ENCODE data around the gene KLK13. TPM values are rescaled to one million over a fixed set of nuclear protein-coding genes. Genes with fewer than 3 reads are reported as not detected.

KLK13 gene
- total RNA-seq, 2 donors from 2014 or later, result not detected

DNA sequence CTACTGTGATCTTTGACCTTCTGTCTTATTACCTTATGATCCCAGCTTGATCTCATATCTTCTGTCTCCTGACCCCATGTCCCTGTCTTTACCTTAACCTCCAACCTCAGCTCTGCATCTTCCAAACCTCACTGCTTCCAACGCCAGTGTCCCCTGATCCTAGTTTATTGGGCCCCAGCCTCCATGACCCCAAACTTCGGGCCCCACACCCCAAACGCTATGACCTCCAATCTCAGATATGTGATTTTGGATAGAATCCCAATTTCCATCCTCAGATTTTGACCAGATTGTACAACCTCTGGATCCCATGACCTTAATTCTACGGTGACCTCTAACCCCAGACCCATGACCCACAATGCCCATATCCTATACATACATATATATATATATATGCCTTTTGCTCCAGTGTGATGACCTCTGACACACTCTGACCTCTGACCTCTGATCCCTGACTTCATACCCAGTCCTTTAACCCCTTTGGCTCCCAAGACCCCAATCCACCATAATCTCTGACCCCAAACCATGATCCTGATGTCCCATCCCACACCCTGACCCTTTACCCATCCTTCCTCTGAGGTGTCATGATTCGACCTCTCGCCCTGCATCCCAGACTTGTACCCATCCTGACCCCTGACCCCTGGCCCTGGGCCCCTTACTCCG, 33.5 kb downstream of the KLK13 start:
- H3K36me3 Mint-ChIP-seq (ENCODE audit: low read depth), result peaks cover 17% of the 10 kb centered on the region
- peaks cover 64% of the 10 kb centered on the region for H3K27me3 Mint-ChIP-seq
- peaks cover 2% of the 10 kb centered on the region for H3K4me1 Mint-ChIP-seq
- no peak overlapping the region for H3K27ac Mint-ChIP-seq
- no peak overlapping the region for H3K4me3 Mint-ChIP-seq
- DNase-seq (no peak), ATAC-seq (no peak)
- no peaks in the 10 kb centered on the region for H3K9me3 ChIP-seq (ENCODE audit: control insufficient read depth, low read length, poor library complexity, severe bottlenecking)

DNA sequence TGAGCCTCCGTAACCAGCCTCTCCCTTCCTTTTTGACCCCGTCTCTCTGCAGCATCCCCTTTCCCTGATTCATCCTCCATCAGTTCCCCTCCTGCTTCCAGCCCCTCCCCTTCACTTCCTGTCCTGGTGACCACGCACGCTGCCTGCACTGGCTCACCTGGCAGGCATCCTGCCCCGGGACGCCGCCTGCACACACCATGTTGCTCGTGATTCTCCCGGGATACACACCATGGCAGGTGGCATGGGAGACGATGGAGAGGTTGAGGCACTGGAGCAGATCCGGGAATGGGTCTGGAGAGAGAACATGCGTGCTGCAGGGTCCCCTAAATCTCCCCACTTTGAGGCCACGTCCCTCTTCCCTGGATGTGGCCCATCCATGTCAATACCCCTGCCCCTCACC, 34.3 kb downstream of the KLK13 start:
- DNase-seq (no peak), ATAC-seq (no peak)
- H3K27me3 Mint-ChIP-seq, result peaks cover 66% of the 10 kb centered on the region
- peaks cover 17% of the 10 kb centered on the region for H3K36me3 Mint-ChIP-seq (ENCODE audit: low read depth)
- H3K4me1 Mint-ChIP-seq, result peaks cover 2% of the 10 kb centered on the region
- H3K27ac Mint-ChIP-seq, result no peak overlapping the region
- H3K4me3 Mint-ChIP-seq, result no peak overlapping the region
- H3K9me3 ChIP-seq (ENCODE audit: control insufficient read depth, low read length, poor library complexity, severe bottlenecking), result no peaks in the 10 kb centered on the region

DNA sequence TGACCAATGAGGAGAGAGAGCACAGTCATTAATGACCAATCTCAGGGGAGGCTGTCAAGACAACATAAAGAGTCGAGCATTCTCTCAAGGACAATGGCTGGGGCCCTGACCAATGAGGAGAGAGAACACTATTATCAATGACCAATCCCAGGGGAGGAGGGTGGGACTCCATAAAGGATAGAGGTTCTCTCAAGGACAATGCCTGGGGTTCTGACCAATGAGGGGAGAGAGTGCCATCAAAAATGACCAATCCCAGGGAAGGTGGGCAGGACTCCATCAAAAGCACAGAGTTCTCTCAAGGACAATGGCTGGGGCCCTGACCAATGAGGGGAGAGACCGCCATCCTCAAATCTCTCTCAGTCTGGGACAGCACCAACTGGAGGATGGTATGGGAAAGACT, 35.2 kb downstream of the KLK13 start:
- Mint-ChIP-seq H3K4me1 (peaks cover 2% of the 10 kb centered on the region), H3K27ac (no peak overlapping the region), H3K27me3 (peaks cover 66% of the 10 kb centered on the region), H3K36me3 (ENCODE audit: low read depth) (peaks cover 16% of the 10 kb centered on the region), H3K4me3 (no peak overlapping the region)
- no peaks in the 10 kb centered on the region for H3K9me3 ChIP-seq (ENCODE audit: control insufficient read depth, low read length, poor library complexity, severe bottlenecking)
- no peak for ATAC-seq
- DNase-seq, result no peak

DNA sequence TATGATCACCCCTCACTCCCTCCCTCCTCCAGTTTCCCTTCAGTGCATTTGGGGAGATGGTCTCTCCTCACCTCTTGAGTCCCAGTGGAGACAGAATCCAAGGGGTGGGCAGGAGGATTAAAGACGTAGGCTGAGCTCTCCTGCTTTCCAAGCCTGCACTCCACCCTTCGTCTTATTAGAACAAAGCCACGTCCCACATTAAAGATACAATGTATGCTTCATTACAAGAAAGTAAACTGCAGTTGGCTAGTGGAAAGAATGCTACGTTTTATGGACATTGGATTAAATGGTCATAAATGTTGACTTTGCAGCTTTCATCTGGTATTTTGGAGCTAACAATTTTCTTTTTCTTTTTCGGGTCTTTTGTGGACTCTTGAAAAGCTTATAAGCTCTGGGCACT, 37.0 kb downstream of the KLK13 start:
- ATAC-seq (no peak), DNase-seq (no peak)
- Mint-ChIP-seq H3K36me3 (ENCODE audit: low read depth) (peaks cover 11% of the 10 kb centered on the region), H3K4me1 (peaks cover 2% of the 10 kb centered on the region), H3K4me3 (no peak overlapping the region), H3K27ac (no peak overlapping the region), H3K27me3 (peaks cover 65% of the 10 kb centered on the region)
- H3K9me3 ChIP-seq (ENCODE audit: control insufficient read depth, low read length, poor library complexity, severe bottlenecking), result no peaks in the 10 kb centered on the region

DNA sequence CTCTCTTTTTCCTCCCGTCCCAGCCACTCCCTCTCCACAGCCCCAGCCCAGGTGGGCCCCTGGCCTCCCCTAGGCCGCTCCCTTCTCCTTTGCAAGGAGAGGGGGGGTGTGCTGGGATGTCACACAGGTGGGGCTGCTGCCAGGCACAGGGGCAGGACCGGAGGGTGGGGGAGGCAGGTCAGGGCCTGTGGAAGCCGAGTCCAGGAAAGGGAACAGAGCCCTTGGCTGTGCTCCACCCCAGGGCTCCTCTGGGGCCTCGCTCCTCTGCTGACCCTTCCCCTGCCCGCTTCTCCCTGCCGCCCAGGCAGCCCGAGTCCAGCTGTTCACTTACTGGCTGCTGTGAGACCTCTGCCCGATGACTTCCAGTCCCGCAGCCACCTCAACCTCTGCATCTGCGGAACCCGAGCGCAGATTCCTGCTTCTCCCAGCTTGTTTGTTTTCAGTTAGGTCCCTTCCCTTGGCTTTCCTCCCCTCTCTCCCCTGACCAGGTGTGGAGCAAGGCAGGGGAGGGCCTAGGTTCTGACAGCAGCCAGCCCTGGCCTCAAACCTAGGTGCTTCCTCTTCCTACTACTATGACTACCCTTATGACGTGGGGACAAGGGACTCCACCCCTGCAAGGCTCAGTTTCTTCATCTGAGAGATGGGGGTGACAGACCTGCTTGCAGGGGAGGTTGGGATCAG, 37.6 kb downstream of the KLK13 start:
- DNase-seq, result no peak
- H3K27me3 Mint-ChIP-seq, result peaks cover 69% of the 10 kb centered on the region

DNA sequence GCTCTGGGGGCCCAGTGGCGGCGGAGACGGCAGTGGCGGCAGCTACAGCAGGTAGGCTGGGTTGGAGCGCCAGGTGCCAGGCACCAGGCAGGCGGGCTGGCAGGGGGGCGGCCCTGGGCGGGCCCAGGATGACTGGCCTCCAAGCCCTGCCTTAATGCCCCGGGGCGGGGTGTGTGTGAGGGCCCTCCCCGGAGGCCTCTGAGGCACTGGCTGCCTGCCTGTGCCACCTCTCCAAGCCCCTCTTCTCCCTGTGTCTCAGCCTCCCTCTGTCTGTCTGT, 38.4 kb downstream of the KLK13 start, which contains the start of gene KLK11:
TSS of gene KLK11 (minus strand) at position 63 of the 278 bp plus-strand sequence. CDS start 985 bp downstream, outside the sequence.
- Mint-ChIP-seq H3K4me3 (no peak within 1 kb of the TSS), H3K36me3 (ENCODE audit: low read depth) (peaks cover 8% of the 10 kb centered on the region), H3K27me3 (peaks cover 66% of the 10 kb centered on the region), H3K4me1 (peaks cover 4% of the 10 kb centered on the region), H3K27ac (no peak within 1 kb of the TSS)
- ATAC-seq (no peak), DNase-seq (no peak)
- H3K9me3 ChIP-seq (ENCODE audit: control insufficient read depth, low read length, poor library complexity, severe bottlenecking), result no peaks in the 10 kb centered on the region

More for the DNA sequence above, 37.6 kb downstream of the KLK13 start:
- no peaks in the 10 kb centered on the region for H3K9me3 ChIP-seq (ENCODE audit: control insufficient read depth, low read length, poor library complexity, severe bottlenecking)
- no peak overlapping the region for H3K4me3 Mint-ChIP-seq
- ATAC-seq, result no peak
- peaks cover 11% of the 10 kb centered on the region for H3K36me3 Mint-ChIP-seq (ENCODE audit: low read depth)
- peaks cover 4% of the 10 kb centered on the region for H3K4me1 Mint-ChIP-seq
- no peak overlapping the region for H3K27ac Mint-ChIP-seq

DNA sequence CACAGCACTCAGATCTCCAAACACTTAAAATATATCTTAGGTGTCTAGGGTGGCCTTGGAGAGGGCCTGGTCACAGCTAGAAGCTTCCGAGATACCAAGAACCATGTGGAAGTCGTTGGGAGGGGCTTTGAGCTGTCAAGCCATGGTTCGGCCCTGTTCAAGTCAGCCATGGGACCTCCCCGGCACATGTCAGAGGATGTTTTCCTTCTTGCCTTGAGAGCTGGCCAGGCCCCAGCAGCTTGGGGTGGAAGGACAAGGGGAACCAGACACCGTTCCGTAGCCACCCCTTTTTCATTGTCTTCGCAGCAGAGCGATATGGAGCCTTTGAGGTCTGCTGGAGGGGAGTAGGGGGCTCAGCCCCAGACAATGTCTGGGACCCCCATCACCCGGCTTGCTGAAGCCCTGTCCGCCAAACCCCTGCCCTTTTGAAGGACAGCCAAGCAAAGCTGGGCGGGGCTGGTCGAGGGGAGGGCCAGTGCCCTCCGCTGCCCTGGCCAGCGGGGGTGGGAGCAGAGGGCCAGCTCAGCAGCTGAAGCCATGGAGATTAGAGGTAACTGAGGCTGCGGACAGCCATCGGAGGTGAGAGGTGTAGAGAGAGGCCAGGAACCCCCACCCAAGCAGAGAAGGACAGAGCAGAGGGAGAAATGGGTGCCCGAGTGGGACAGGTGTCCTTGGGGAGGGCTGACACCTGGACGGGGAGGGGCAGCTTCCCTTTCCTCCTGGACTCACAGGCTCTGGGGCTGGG, 38.9 kb downstream of the KLK13 start:
- DNase-seq, result no peak
- no peaks in the 10 kb centered on the region for H3K9me3 ChIP-seq (ENCODE audit: control insufficient read depth, low read length, poor library complexity, severe bottlenecking)
- peaks cover 4% of the 10 kb centered on the region for H3K4me1 Mint-ChIP-seq
- no peak for ATAC-seq
- peaks cover 62% of the 10 kb centered on the region for H3K27me3 Mint-ChIP-seq
- peaks cover 5% of the 10 kb centered on the region for H3K36me3 Mint-ChIP-seq (ENCODE audit: low read depth)
- no peak overlapping the region for H3K27ac Mint-ChIP-seq
- H3K4me3 Mint-ChIP-seq, result no peak overlapping the region

DNA sequence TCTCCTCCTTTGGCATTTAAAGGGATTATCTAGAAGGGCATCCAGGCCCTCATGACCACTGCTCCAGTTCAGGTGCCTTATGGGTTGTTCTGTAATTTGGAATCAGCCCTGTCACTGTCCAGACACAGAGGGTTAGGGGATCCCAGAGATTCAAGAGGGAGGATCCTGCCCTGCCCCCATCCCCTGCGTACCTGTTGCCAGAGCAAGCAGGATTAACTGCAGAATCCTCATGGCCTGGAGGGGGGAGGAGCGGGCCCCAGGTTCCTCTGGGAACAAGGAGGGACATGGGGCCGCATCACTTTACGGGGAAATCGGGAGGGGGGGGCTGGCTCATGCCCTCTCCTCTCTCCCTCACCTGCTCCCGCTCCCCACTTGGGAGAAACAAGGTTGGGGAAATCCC, 39.5 kb downstream of the KLK13 start:
- Mint-ChIP-seq H3K4me1 (peaks cover 4% of the 10 kb centered on the region), H3K36me3 (ENCODE audit: low read depth) (peaks cover 5% of the 10 kb centered on the region), H3K4me3 (no peak overlapping the region), H3K27ac (no peak overlapping the region), H3K27me3 (peaks cover 57% of the 10 kb centered on the region)
- no peak for DNase-seq
- no peaks in the 10 kb centered on the region for H3K9me3 ChIP-seq (ENCODE audit: control insufficient read depth, low read length, poor library complexity, severe bottlenecking)
- no peak for ATAC-seq

DNA sequence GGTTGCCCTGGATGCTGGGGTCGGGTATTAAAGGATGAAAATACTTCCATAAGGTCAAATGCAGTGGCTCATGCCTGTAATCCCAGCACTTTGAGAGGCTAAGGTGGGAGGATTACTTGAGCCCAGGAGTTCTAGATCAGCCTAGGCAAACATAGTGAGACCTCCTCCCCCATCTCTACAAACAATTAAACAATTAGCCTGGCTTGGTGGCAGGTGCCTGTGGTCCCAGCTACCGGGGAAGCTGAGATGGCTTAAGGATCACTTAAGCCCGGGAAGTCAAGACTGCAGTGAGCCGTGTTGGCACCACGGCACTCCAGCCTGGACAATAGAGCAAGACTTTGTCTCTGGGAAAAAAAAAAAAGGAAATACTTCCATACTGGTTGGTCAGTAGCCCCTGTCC, 40.0 kb downstream of the KLK13 start:
- DNase-seq, result no peak
- H3K36me3 Mint-ChIP-seq (ENCODE audit: low read depth), result peaks cover 6% of the 10 kb centered on the region
- no peak overlapping the region for H3K27ac Mint-ChIP-seq
- H3K27me3 Mint-ChIP-seq, result peaks cover 58% of the 10 kb centered on the region
- H3K4me3 Mint-ChIP-seq, result no peak overlapping the region
- H3K4me1 Mint-ChIP-seq, result peaks cover 6% of the 10 kb centered on the region
- no peak for ATAC-seq
- H3K9me3 ChIP-seq (ENCODE audit: control insufficient read depth, low read length, poor library complexity, severe bottlenecking), result no peaks in the 10 kb centered on the region

DNA sequence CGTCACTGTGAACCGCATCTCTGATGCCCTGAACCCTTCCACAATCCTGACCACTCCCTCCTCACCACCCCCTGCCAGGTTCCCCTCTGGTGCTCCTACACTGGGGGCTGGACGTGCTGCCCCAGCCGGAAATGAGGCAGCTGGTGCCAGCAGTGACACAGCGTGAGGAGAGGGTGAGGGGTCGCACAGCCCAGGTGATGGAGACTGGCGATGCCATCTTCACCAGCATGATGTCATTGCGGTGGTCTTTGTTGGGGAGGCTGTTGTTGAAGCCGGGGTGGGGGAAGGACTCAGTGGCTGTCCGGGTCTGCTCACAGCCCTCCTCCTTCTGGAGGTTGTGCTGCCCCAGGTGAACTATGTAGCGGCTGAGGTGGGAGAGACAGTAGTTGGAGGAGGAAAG, 40.9 kb downstream of the KLK13 start:
- Mint-ChIP-seq H3K27ac (no peak overlapping the region), H3K4me3 (no peak overlapping the region), H3K36me3 (ENCODE audit: low read depth) (peaks cover 8% of the 10 kb centered on the region), H3K4me1 (peaks cover 8% of the 10 kb centered on the region), H3K27me3 (peaks cover 58% of the 10 kb centered on the region)
- DNase-seq, result no peak
- H3K9me3 ChIP-seq (ENCODE audit: control insufficient read depth, low read length, poor library complexity, severe bottlenecking), result no peaks in the 10 kb centered on the region
- no peak for ATAC-seq

DNA sequence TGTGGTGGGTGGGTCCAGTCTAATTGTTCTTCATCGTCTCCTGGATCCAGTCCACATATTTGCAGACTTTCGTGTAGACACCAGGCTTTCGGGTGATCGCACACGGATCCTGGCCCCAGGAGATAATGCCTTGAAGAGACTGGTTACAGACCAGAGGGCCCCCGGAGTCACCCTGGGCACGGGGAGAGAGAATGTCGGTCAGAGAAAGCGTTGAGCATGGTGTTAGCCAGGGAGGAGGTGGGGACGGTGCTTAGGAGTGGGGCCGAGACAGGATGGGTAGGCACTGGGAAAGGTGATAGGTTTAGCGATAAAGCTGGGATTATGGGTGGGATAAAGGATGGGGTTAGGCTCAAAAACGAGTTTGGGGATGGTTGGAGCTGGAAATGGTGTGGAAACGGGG, 42.4 kb downstream of the KLK13 start:
- no peak for ATAC-seq

DNA sequence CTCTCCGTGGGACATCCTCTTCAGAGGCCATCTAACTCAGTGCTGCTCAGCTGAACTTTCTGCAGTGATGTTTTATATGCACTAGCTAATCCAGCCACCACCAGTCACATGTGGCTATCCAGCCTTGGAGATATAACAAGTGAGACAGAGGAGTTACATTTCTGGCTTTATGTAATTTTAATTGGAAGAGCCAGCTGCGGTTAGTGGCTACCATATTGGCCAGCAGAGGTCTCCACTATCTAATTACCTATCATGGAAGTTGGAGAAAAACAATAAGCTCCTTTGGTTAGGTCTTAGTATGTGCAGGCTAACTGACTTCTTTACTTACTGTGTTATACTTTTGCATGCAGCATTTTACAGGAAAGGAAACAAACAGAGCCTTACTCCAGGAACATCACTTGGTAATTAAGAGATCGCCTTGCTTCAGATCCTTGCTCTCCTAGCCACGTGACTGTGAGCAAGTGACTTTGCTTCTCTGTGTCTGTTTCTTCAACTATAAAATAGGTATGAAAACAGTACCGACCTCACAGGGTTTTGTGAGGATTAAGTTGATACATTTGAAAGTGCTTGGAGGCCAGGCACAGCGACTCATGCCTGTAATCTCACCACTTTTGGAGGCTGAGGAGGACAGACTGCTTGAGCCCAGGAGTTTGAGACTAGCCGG, 43.8 kb downstream of the KLK13 start:
- no peak for DNase-seq
- Mint-ChIP-seq H3K27me3 (peaks cover 67% of the 10 kb centered on the region), H3K36me3 (ENCODE audit: low read depth) (peaks cover 9% of the 10 kb centered on the region), H3K4me1 (peaks cover 18% of the 10 kb centered on the region), H3K27ac (no peak overlapping the region), H3K4me3 (no peak overlapping the region)
- ATAC-seq, result no peak
- no peaks in the 10 kb centered on the region for H3K9me3 ChIP-seq (ENCODE audit: control insufficient read depth, low read length, poor library complexity, severe bottlenecking)

More for the DNA sequence above, 42.4 kb downstream of the KLK13 start:
- H3K9me3 ChIP-seq (ENCODE audit: control insufficient read depth, low read length, poor library complexity, severe bottlenecking), result no peaks in the 10 kb centered on the region
- peaks cover 10% of the 10 kb centered on the region for H3K36me3 Mint-ChIP-seq (ENCODE audit: low read depth)
- H3K27ac Mint-ChIP-seq, result no peak overlapping the region
- H3K27me3 Mint-ChIP-seq, result peaks cover 66% of the 10 kb centered on the region
- DNase-seq, result no peak
- no peak overlapping the region for H3K4me3 Mint-ChIP-seq
- H3K4me1 Mint-ChIP-seq, result peaks cover 15% of the 10 kb centered on the region

DNA sequence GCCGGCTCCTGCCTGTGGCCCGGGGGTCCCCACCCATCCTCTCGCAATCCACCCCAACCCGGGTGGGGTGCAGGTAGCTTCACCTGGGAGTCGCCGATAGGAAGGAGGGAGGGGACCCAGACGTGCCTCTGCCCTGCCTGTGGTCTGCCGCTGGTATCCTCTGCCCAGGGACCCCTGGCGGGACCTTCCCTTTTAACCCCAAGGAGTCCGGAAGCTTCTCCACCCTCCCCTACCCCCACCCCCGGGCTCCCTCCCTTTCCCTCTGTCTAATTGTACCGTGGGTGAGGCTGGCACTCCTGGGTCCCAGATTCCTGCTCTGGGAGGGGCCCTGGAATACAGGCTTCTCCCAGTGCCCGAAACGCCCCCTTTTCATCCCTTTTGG, 45.4 kb downstream of the KLK13 start, which contains the start of gene KLK10:
TSS of gene KLK10 (minus strand) at position 166 of the 382 bp plus-strand sequence. CDS start 579 bp downstream, outside the sequence.
- peaks cover 68% of the 10 kb centered on the region for H3K27me3 Mint-ChIP-seq
- H3K4me3 Mint-ChIP-seq, result peak within 1 kb of the TSS; percentile 81
- H3K27ac Mint-ChIP-seq, result no peak within 1 kb of the TSS
- no peak for ATAC-seq
- no peaks in the 10 kb centered on the region for H3K9me3 ChIP-seq (ENCODE audit: control insufficient read depth, low read length, poor library complexity, severe bottlenecking)
- H3K4me1 Mint-ChIP-seq, result peaks cover 18% of the 10 kb centered on the region
- no peak for DNase-seq
- peaks cover 13% of the 10 kb centered on the region for H3K36me3 Mint-ChIP-seq (ENCODE audit: low read depth)
